ENCODE results near the gene MAGI2.

Gene MAGI2

GRCh38 chr7:79258826-79259225 lies 194.6 kb downstream of the MAGI2 start:
- TF ChIP-seq CTCF (IDR thresholded peaks at IDR 0.05; ENCODE audit: low read depth, low read length, missing control alignments) = no peak
- no peak overlapping the region for H3K4me3 ChIP-seq (ENCODE audit: low read depth, low read length)
- in situ Hi-C loops (cut with HindIII; ENCODE audit: low sequenced_read_pairs) = no loop called here
- DNase-seq (ENCODE audit: low read depth) = no peak

GRCh38 chr7:79257959-79258358 lies 195.5 kb downstream of the MAGI2 start:
- no peak for DNase-seq (ENCODE audit: low read depth)
- H3K4me3 ChIP-seq (ENCODE audit: low read depth, low read length) = no peak overlapping the region
- TF ChIP-seq CTCF (IDR thresholded peaks at IDR 0.05; ENCODE audit: low read depth, low read length, missing control alignments) = no peak
- in situ Hi-C loops (cut with HindIII; ENCODE audit: low sequenced_read_pairs) = no loop called here

- TF ChIP-seq CTCF (IDR thresholded peaks at IDR 0.05; ENCODE audit: low read depth, low read length, missing control alignments) = no peak
- in situ Hi-C loops (cut with HindIII; ENCODE audit: low sequenced_read_pairs) = no loop called here
- DNase-seq (ENCODE audit: low read depth) = no peak
- no peak overlapping the region for H3K4me3 ChIP-seq (ENCODE audit: low read depth, low read length)
Observed at GRCh38 chr7:79245623-79246249, 207.7 kb downstream of the MAGI2 start.

GRCh38 chr7:79244482-79244881 lies 209.0 kb downstream of the MAGI2 start:
- in situ Hi-C loops (cut with HindIII; ENCODE audit: low sequenced_read_pairs) = no loop called here

GRCh38 chr7:79241288-79242060 lies 212.0 kb downstream of the MAGI2 start:
- no peak overlapping the region for H3K4me3 ChIP-seq (ENCODE audit: low read depth, low read length)
- TF ChIP-seq CTCF (IDR thresholded peaks at IDR 0.05; ENCODE audit: low read depth, low read length, missing control alignments) = no peak
- DNase-seq (ENCODE audit: low read depth) = peak; percentile 40
- in situ Hi-C loops (cut with HindIII; ENCODE audit: low sequenced_read_pairs) = no loop called here

More at GRCh38 chr7:79244482-79244881, 209.0 kb downstream of the MAGI2 start:
- no peak for DNase-seq (ENCODE audit: low read depth)
- H3K4me3 ChIP-seq (ENCODE audit: low read depth, low read length) = no peak overlapping the region
- no peak for TF ChIP-seq CTCF (IDR thresholded peaks at IDR 0.05; ENCODE audit: low read depth, low read length, missing control alignments)

GRCh38 chr7:79240413-79240812 lies 213.1 kb downstream of the MAGI2 start:
- no peak for TF ChIP-seq CTCF (IDR thresholded peaks at IDR 0.05; ENCODE audit: low read depth, low read length, missing control alignments)
- in situ Hi-C loops (cut with HindIII; ENCODE audit: low sequenced_read_pairs) = no loop called here
- H3K4me3 ChIP-seq (ENCODE audit: low read depth, low read length) = no peak overlapping the region
- no peak for DNase-seq (ENCODE audit: low read depth)

Data from astrocyte of the cerebellum (primary cell).